Erythroblast (primary cell): ENCODE measurements around the gene PPP1R15A.

ENCODE experiments used
- GATA1 ChIP-seq: IDR thresholded peaks from 2 replicates; pipeline ENCODE4 v1.6.1; 2011; ENCODE audit warnings: low read depth, mild to moderate bottlenecking, control low read depth, low read length, moderate library complexity
- POLR2A ChIP-seq: IDR thresholded peaks from 2 replicates; pipeline ENCODE4 v1.6.1; 2011; ENCODE audit warnings: mild to moderate bottlenecking, low read length

DNA sequence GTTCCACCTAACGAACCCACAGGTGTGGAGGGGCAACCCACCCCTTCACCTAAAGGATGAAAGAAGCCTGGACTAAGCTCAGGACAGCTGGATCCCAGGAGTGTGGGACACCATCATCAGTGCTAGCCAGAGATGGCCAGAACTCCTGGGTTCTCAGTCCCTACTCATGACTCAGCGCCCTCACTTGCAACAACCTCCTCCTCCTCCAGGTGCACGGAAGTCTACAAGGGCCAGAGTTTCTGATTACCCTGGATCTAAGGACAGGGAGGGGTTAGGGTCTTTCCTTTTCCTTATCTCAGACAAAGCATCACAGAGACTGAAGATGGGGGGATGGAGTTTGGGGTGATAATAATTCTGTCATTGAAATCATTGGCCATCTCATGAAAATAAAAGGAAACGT lies 18.3 kb downstream of the PPP1R15A start:
- TF ChIP-seq POLR2A (no peak), GATA1 (no peak)
